ENCODE measurements around the gene EFNB2.

DNA sequence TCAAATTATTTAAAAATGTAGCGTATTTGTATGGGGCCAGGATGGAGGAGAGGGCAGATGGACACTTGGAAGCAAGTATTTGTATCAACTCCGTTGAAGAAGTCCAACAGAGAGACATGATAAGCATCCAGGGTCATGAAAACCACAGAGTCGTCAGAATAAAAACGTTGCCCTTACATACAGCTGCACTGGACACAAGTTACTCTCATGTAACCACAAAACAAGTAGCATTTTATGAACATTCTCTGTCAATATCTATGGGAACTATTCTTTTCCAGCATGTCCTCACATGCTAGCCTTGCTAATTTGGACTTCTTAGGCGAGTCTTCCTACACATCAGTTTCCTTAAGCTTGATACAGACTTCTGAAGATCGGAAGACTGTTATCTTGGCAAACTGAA is 35.0 kb downstream of the EFNB2 start:
- no peak for TF ChIP-seq TAF1 (IDR thresholded peaks at IDR 0.05; ENCODE audit: borderline replicate concordance, insufficient read depth, low read length)
- TF ChIP-seq SIN3A (IDR thresholded peaks at IDR 0.05; ENCODE audit: borderline replicate concordance, insufficient read depth, low read length) = no peak
- no peak for TF ChIP-seq POLR2AphosphoS5 (IDR thresholded peaks at IDR 0.05; ENCODE audit: low read depth, low read length)
- no peak for TF ChIP-seq REST (IDR thresholded peaks at IDR 0.05; ENCODE audit: insufficient read depth in 1 of 2, low read depth in 2 of 2, low read length in 2 of 2)
- TF ChIP-seq FOXP2 (optimal IDR thresholded peaks at IDR 0.05; ENCODE audit: borderline replicate concordance, extremely low read depth, extremely low read length, insufficient read depth) = no peak

All from PFSK-1 (cell line).